GM12878 (cell line): Measurements from ENCODE around the gene EBF3. TPM values are rescaled to one million over a fixed set of nuclear protein-coding genes. Genes with fewer than 3 reads are reported as not detected.

ENCODE experiments used
- ATAC-seq: fragments of 200-7000 bp; cut with Tn5 transposase; 3 replicates; pipeline ENCODE4 v1.9.1; 2020; ENCODE audit warnings: mild to moderate bottlenecking, moderate library complexity
- BruUV-seq: library from RNA; stranded (reverse); fragments of 400-500 nt; replicated peaks from 2 replicates; lab custom pipeline; 2021; lab: Mats Ljungman, UMichigan
- CTCF ChIA-PET: fragments of 300-600 bp; sonication (Branson Sonifier 250); formaldehyde crosslinking; extraction: SDS; loops from one replicate; lab custom pipeline; 2021; ENCODE audit warnings: inconsistent platforms; lab: Yijun Ruan, JAX
- POLR2A ChIA-PET: fragments of 350-600 bp; formaldehyde crosslinking; extraction: SDS; loops from one replicate; lab custom pipeline; 2021; ENCODE audit warnings: inconsistent platforms; lab: Charles Lee
- RAD21 ChIA-PET: fragments of 300-600 bp; sonication (Branson Sonifier 250); formaldehyde crosslinking; loops from one replicate; lab custom pipeline; 2023; ENCODE audit warnings: antibody characterized with exemption; ENCODE audit not compliant: unreplicated experiment; lab: Charles Lee
- SMC1A ChIA-PET: fragments of 300-600 bp; sonication (Branson Sonifier 250); formaldehyde crosslinking; loops from one replicate; lab custom pipeline; 2023; ENCODE audit not compliant: unreplicated experiment, uncharacterized antibody; lab: Charles Lee
- DNase-seq: peaks from one replicate; pipeline ENCODE4 v3.0.0-alpha.2; 2011; ENCODE audit warnings: low read depth, low spot score
- FAIRE-seq: peaks from 3 replicates; lab custom pipeline; 2011; peaks lifted over from hg19 to GRCh38; lab: Jason Lieb, UNC
- H2AFZ ChIP-seq: 2 replicates; pipeline ENCODE4 v1.6.0; 2011; ENCODE audit warnings: low read depth, low read length, control low read depth; ENCODE audit not compliant: control insufficient read depth
- H3K27ac ChIP-seq: 2 replicates; pipeline ENCODE4 v1.5.1; 2011; ENCODE audit warnings: control low read depth; ENCODE audit not compliant: control insufficient read depth, insufficient read depth
- H3K27me3 ChIP-seq, 2 experiments: replicated peaks in 1 of 2; 2 replicates each; pipeline versions ENCODE4 v1.6.0 to v1.6.1; 2011; ENCODE audit warnings: low read length in 1 of 2; ENCODE audit not compliant: control insufficient read depth in 2 of 2, insufficient read depth in 2 of 2
- H3K36me3 ChIP-seq, 2 experiments: 2 replicates each; pipeline ENCODE4 v1.5.1; 2011; ENCODE audit warnings: low read length in 1 of 2; ENCODE audit not compliant: control insufficient read depth in 2 of 2, insufficient read depth in 2 of 2
- H3K4me1 ChIP-seq: 2 replicates; pipeline ENCODE4 v1.6.1; 2011; ENCODE audit warnings: mild to moderate bottlenecking, low read length, moderate library complexity, mixed read lengths; ENCODE audit not compliant: control insufficient read depth, insufficient read depth
- H3K4me2 ChIP-seq: 2 replicates; pipeline ENCODE4 v1.6.0; 2011; ENCODE audit warnings: control low read depth; ENCODE audit not compliant: control insufficient read depth, insufficient read depth
- H3K4me3 ChIP-seq: fragments of 200-600 bp; sonication (generic); 2 replicates; pipeline ENCODE4 v1.5.1; 2016
- H3K79me2 ChIP-seq: 2 replicates; pipeline ENCODE4 v1.6.0; 2011; ENCODE audit warnings: low read length; ENCODE audit not compliant: control insufficient read depth, insufficient read depth
- H3K9ac ChIP-seq: 2 replicates; pipeline ENCODE4 v1.8.0; 2011; ENCODE audit warnings: low read length, control low read depth, mixed read lengths; ENCODE audit not compliant: control insufficient read depth, insufficient read depth
- H3K9me3 ChIP-seq: replicated peaks from 3 replicates; pipeline ENCODE4 v1.5.1; 2011; ENCODE audit warnings: mild to moderate bottlenecking, low read length; ENCODE audit not compliant: control insufficient read depth, insufficient read depth
- H4K20me1 ChIP-seq: 2 replicates; pipeline ENCODE4 v1.6.0; 2011; ENCODE audit not compliant: control insufficient read depth, insufficient read depth
- CUX1 ChIP-seq: IDR thresholded peaks from 2 replicates; pipeline ENCODE4 v1.6.1; 2012; ENCODE audit warnings: improper control_type of control experiment, low read depth, low read length; ENCODE audit not compliant: insufficient replicate concordance
- RAD21 ChIP-seq: IDR thresholded peaks from 2 replicates; pipeline ENCODE4 v1.6.1; 2011; ENCODE audit warnings: mild to moderate bottlenecking, low read depth, low read length, moderate library complexity; ENCODE audit not compliant: insufficient read depth
- REST ChIP-seq: IDR thresholded peaks from 2 replicates; pipeline ENCODE4 v1.6.1; 2012; ENCODE audit warnings: mild to moderate bottlenecking, low read depth, low read length
- WRNIP1 ChIP-seq: IDR thresholded peaks from 2 replicates; pipeline ENCODE4 v1.6.1; 2011; ENCODE audit warnings: low read depth, low read length, improper control_type of control experiment, borderline replicate concordance
- ZBTB33 ChIP-seq: fragments of 450-650 bp; IDR thresholded peaks from 2 replicates; pipeline ENCODE4 v1.6.1; 2017; ENCODE audit warnings: mild to moderate bottlenecking
- ZNF592 ChIP-seq: fragments of 450-650 bp; IDR thresholded peaks from 2 replicates; pipeline ENCODE4 v1.6.1; 2017; ENCODE audit warnings: mild to moderate bottlenecking, moderate library complexity
- WGBS: methylation state at CpG from one replicate; pipeline ENCODE4 v1.1.6; 2016; ENCODE audit warnings: low lambda C conversion rate; ENCODE audit not compliant: insufficient replicate concordance, insufficient coverage; ENCODE audit errors: missing lambda C conversion rate; 5-methylcytosine and 5-hydroxymethylcytosine counted together
- in situ Hi-C: fragments of 300-500 bp; cut with MboI; formaldehyde crosslinking; loops from 9 replicates; pipeline ENCODE4 v1.14.3; 2018; ENCODE audit warnings: mixed read lengths
- intact Hi-C: fragments of 100-400 bp; cut with micrococcal nuclease; formaldehyde crosslinking; loops from one replicate; pipeline ENCODE4 v1.14.2; 2022; ENCODE audit not compliant: unreplicated experiment
- polyA plus RNA-seq, 11 experiments: library from polyadenylated mRNA; depleted of rRNA in 4 of 11; unstranded in 6 of 11; stranded (reverse) in 5 of 11; fragments of >200 nt; fragmentation: Nextera tagmentation in 4 of 11; fragmentation: Illumina TruSeq in 1 of 11; extraction: Ambion mirVana in 4 of 11; extraction: Trizol in 1 of 11; gene quantifications; 1 replicate in 1 of 11; 2 replicates in 10 of 11; pipeline versions ENCODE4 v1.2.1 to v1.2.3, GENCODE V29; 2011 to 2016; ENCODE audit warnings: inconsistent platforms in 2 of 11, missing spikeins in 2 of 11, low read depth in 1 of 11
- total RNA-seq, 4 experiments: library from RNA; depleted of rRNA in 3 of 4; stranded (reverse); fragments of >200 nt in 3 of 4; fragmentation: Illumina TruSeq in 1 of 4; extraction: Trizol in 1 of 4; gene quantifications; 2 replicates each; pipeline versions ENCODE4 v1.2.1 to v1.2.3, GENCODE V29; 2013 to 2021

Gene EBF3
- total and polyA plus RNA-seq, 10 of the 15 experiments (the other 5 are each of a cell fraction or from before 2014, with no cell fraction given) = not detected

- ATAC-seq (peak; percentile 58), DNase-seq (no peak), FAIRE-seq (no peak)
- H3K9me3 ChIP-seq = no peaks in the 10 kb centered on the region; the same call in 2 of the 3 replicates
- SMC1A ChIA-PET = no interaction called here
- H3K79me2 ChIP-seq = no peaks in the 10 kb centered on the region
- intact Hi-C loops (no loop called here), in situ Hi-C loops (no loop called here)
- POLR2A ChIA-PET = no interaction called here
- H3K4me2 ChIP-seq = no peak overlapping the region
- RAD21 ChIA-PET = no interaction called here
- no peaks in the 10 kb centered on the region; a peak in 1 of 4 replicates for H3K36me3 ChIP-seq
- 7% methylated on average over 41 of the region's 84 CpGs for WGBS
- no peaks in the 10 kb centered on the region for H4K20me1 ChIP-seq
- no peak overlapping the region for H3K9ac ChIP-seq
- CTCF ChIA-PET = no interaction called here
- no peak overlapping the region for H3K4me3 ChIP-seq
- no peak overlapping the region for H2AFZ ChIP-seq
- peaks cover 6 to 23% of the 10 kb centered on the region in 2 experiments for H3K27me3 ChIP-seq
- no peaks in the 10 kb centered on the region for H3K4me1 ChIP-seq
- BruUV-seq = no TSS peak
- no peak overlapping the region for H3K27ac ChIP-seq
- TF ChIP-seq ZBTB33 (no peak), RAD21 (0 out of 2 replicates have a peak, but pooled peaks have one; percentile 23), CUX1 (no peak), ZNF592 (no peak), WRNIP1 (no peak), REST (no peak)
Observed at GRCh38 chr10:129971381-129972144, 7.5 kb upstream of the EBF3 start.
